DOHH2 (cell line): ENCODE data around the gene SPRR3.

Experiments used
- H3F3A ChIP-seq: fragments of 200-600 bp; sonication (generic), shearing (Covaris generic); 2 replicates; pipeline ENCODE4 v1.6.0; 2016; ENCODE audit warnings: antibody characterized with exemption, mild to moderate bottlenecking; ENCODE audit not compliant: control insufficient read depth, insufficient read depth
- H3K27ac ChIP-seq: fragments of 200-600 bp; sonication (generic); 2 replicates; pipeline ENCODE4 v1.5.1; 2014; ENCODE audit warnings: low read depth, mild to moderate bottlenecking, low read length, moderate library complexity
- H3K27me3 ChIP-seq: fragments of 200-600 bp; sonication (generic); 2 replicates; pipeline ENCODE4 v1.6.1; 2014; ENCODE audit warnings: mild to moderate bottlenecking, low read length, mixed read lengths; ENCODE audit not compliant: control insufficient read depth
- H3K36me3 ChIP-seq: fragments of 200-600 bp; sonication (generic); 2 replicates; pipeline ENCODE4 v1.6.1; 2014; ENCODE audit warnings: mild to moderate bottlenecking, low read length, moderate library complexity, mixed read lengths; ENCODE audit not compliant: control insufficient read depth
- H3K4me1 ChIP-seq: fragments of 200-600 bp; sonication (generic); 2 replicates; pipeline ENCODE4 v1.6.1; 2014; ENCODE audit warnings: mild to moderate bottlenecking, low read length, mixed read lengths; ENCODE audit not compliant: control insufficient read depth
- H3K4me2 ChIP-seq: fragments of 200-600 bp; sonication (generic); 2 replicates; pipeline ENCODE4 v1.6.0; 2014; ENCODE audit warnings: mild to moderate bottlenecking, low read length, moderate library complexity
- H3K4me3 ChIP-seq: fragments of 200-600 bp; sonication (generic); 2 replicates; pipeline ENCODE4 v1.5.1; 2014; ENCODE audit warnings: mild to moderate bottlenecking, low read length, mixed read lengths
- H3K79me2 ChIP-seq: fragments of 200-600 bp; sonication (generic); 2 replicates; pipeline ENCODE4 v1.6.1; 2014; ENCODE audit warnings: mild to moderate bottlenecking, low read length, mixed read lengths; ENCODE audit not compliant: control insufficient read depth
- H3K9me2 ChIP-seq: fragments of 200-600 bp; sonication (generic); replicated peaks from 2 replicates; pipeline ENCODE4 v1.6.1; 2014; ENCODE audit warnings: mild to moderate bottlenecking, low read length, mixed read lengths; ENCODE audit not compliant: control insufficient read depth
- H3K9me3 ChIP-seq: fragments of 200-600 bp; sonication (generic); 2 replicates; pipeline ENCODE4 v1.6.1; 2014; ENCODE audit warnings: antibody characterized with exemption, low read length, mixed read lengths; ENCODE audit not compliant: control insufficient read depth, insufficient read depth
- H4K20me1 ChIP-seq: fragments of 200-600 bp; sonication (generic); 2 replicates; pipeline ENCODE4 v1.6.0; 2014; ENCODE audit warnings: low read depth, mild to moderate bottlenecking, antibody characterized with exemption, low read length, moderate library complexity; ENCODE audit not compliant: control insufficient read depth, insufficient read depth
- EZH2phosphoT487 ChIP-seq: fragments of 200-600 bp; sonication (generic); IDR thresholded peaks from 2 replicates; pipeline ENCODE4 v1.6.1; 2017; ENCODE audit warnings: borderline replicate concordance, mild to moderate bottlenecking, antibody characterized with exemption, low read length, moderate library complexity, mixed read lengths
- TF ChIP-seq, protein P1 (sequence below): fragments of 200-600 bp; sonication (generic); IDR thresholded peaks from one replicate; pipeline ENCODE4 v1.5.1; 2014; ENCODE audit warnings: antibody characterized with exemption, mild to moderate bottlenecking, low read depth, low read length; ENCODE audit not compliant: poor library complexity, severe bottlenecking

The SPRR3 gene, protein sequence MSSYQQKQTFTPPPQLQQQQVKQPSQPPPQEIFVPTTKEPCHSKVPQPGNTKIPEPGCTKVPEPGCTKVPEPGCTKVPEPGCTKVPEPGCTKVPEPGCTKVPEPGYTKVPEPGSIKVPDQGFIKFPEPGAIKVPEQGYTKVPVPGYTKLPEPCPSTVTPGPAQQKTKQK

DNA sequence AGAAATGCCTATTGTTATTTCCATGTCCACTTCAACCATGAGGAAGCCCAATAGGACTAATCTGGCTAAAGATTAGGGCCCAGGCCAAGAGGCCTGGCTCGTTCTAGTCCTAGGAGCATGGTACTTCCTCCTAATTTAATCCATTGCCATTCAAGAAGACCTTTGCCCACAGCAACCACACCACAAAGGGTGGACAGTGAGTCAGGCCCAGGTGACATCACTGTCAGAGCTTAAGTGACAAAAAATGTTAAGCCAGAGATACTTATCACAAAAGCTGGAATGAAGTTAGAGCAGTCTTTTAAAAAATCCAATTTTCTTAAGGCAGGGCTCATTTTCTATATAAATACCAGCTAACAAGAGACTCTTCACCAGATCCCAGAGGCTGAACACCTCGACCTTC, at the start of gene SPRR3:
TSS of gene SPRR3 (plus strand) at position 368 of the 400 bp plus-strand sequence. CDS start 1,272 bp downstream, outside the sequence.
- Histone ChIP-seq H3K4me3 (no peak within 1 kb of the TSS), H3K79me2 (no peaks in the 10 kb centered on the region), H3K4me1 (no peaks in the 10 kb centered on the region), H3K27me3 (no peaks in the 10 kb centered on the region), H3K36me3 (no peaks in the 10 kb centered on the region), H3K9me3 (no peaks in the 10 kb centered on the region), H4K20me1 (no peaks in the 10 kb centered on the region), H3F3A (no peaks in the 10 kb centered on the region), H3K4me2 (no peak within 1 kb of the TSS), H3K9me2 (no peaks in the 10 kb centered on the region), H3K27ac (no peak within 1 kb of the TSS)
- TF ChIP-seq, protein P1, sequence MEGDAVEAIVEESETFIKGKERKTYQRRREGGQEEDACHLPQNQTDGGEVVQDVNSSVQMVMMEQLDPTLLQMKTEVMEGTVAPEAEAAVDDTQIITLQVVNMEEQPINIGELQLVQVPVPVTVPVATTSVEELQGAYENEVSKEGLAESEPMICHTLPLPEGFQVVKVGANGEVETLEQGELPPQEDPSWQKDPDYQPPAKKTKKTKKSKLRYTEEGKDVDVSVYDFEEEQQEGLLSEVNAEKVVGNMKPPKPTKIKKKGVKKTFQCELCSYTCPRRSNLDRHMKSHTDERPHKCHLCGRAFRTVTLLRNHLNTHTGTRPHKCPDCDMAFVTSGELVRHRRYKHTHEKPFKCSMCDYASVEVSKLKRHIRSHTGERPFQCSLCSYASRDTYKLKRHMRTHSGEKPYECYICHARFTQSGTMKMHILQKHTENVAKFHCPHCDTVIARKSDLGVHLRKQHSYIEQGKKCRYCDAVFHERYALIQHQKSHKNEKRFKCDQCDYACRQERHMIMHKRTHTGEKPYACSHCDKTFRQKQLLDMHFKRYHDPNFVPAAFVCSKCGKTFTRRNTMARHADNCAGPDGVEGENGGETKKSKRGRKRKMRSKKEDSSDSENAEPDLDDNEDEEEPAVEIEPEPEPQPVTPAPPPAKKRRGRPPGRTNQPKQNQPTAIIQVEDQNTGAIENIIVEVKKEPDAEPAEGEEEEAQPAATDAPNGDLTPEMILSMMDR: no peak
- no peak for TF ChIP-seq EZH2phosphoT487

DNA sequence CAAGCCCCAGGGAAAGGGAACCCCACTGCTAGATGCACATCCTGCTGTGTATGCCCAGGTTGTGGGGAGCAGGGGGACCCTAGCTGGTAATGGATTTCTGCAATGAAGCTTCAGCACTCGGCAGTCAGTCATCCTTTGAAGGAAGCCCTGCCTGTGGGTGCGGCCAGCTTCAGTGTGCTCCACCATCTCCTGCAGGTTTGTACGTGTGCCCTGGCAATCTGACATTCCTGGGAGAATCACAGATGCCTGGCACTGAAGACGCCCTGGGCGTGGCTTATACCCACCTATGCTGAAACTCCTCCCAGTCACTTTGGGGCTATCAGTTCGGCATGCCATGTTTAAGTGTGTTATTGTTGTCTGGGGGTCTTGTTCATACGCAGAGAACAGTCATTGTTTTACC, 47.8 kb upstream of the SPRR3 start:
- H4K20me1 ChIP-seq: no peaks in the 10 kb centered on the region
- no peak overlapping the region for H3K27ac ChIP-seq
- H3K79me2 ChIP-seq: no peaks in the 10 kb centered on the region
- H3K9me2 ChIP-seq: no peaks in the 10 kb centered on the region
- no peaks in the 10 kb centered on the region for H3K9me3 ChIP-seq
- H3F3A ChIP-seq: no peaks in the 10 kb centered on the region
- H3K4me2 ChIP-seq: no peak overlapping the region
- H3K36me3 ChIP-seq: no peaks in the 10 kb centered on the region
- TF ChIP-seq EZH2phosphoT487: no peak
- TF ChIP-seq, protein P1: no peak
- H3K4me3 ChIP-seq: no peak overlapping the region
- H3K27me3 ChIP-seq: no peaks in the 10 kb centered on the region
- H3K4me1 ChIP-seq: no peaks in the 10 kb centered on the region

DNA sequence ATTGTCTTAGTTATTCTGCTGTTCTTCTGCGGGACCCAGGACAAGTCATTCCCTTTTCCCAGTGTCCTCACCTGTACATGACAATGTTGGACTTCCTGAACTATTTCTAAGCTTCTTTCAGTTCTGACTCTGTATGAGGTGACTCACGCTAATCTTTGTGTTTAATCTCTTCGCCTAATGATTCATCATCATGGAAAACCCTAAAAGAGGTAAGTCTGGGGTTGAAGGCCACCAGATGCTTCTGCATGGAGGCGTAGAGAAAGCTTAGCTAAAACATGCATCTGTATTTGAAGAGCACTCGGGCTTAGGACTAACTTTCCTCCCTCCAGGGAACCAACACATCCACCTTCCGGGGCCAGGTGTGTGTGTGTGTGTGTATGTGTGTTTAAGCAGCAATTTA, 47.1 kb upstream of the SPRR3 start:
- Histone ChIP-seq H3K9me2 (no peaks in the 10 kb centered on the region), H3K36me3 (no peaks in the 10 kb centered on the region), H3F3A (no peaks in the 10 kb centered on the region), H3K4me3 (no peak overlapping the region), H3K9me3 (no peaks in the 10 kb centered on the region), H4K20me1 (no peaks in the 10 kb centered on the region), H3K79me2 (no peaks in the 10 kb centered on the region), H3K27me3 (no peaks in the 10 kb centered on the region), H3K4me2 (no peak overlapping the region), H3K4me1 (no peaks in the 10 kb centered on the region), H3K27ac (no peak overlapping the region)
- no peak for TF ChIP-seq EZH2phosphoT487
- TF ChIP-seq, protein P1: no peak

DNA sequence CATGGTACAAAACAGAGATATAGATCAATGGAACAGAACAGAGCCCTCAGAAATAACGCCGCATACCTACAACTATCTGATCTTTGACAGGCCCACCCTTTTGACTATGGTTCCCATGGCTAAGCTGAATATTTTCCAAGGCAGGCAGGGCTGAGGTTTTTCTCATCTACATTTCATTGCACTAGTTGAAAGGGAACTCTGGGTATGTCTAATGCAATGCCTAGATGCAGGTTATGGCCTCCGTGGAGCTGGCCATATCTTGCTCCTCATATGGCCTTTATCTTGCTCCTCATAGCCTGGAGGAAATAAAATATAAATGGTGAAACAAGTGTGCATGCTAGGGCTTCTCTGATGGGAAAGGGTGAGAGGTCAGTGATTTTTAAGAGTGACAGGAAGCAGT, 44.0 kb upstream of the SPRR3 start:
- no peaks in the 10 kb centered on the region for H3K79me2 ChIP-seq
- TF ChIP-seq, protein P1: no peak
- TF ChIP-seq EZH2phosphoT487: no peak
- H3K9me3 ChIP-seq: no peaks in the 10 kb centered on the region
- no peak overlapping the region for H3K27ac ChIP-seq
- H3K4me3 ChIP-seq: no peak overlapping the region
- H4K20me1 ChIP-seq: no peaks in the 10 kb centered on the region
- no peaks in the 10 kb centered on the region for H3K27me3 ChIP-seq
- no peaks in the 10 kb centered on the region for H3F3A ChIP-seq
- H3K4me1 ChIP-seq: no peaks in the 10 kb centered on the region
- no peak overlapping the region for H3K4me2 ChIP-seq
- H3K36me3 ChIP-seq: no peaks in the 10 kb centered on the region
- H3K9me2 ChIP-seq: no peaks in the 10 kb centered on the region
